MM.1S (cell line): Measurements from ENCODE around the gene LDLRAD4.

Experiments used
- DNase-seq: peaks from one replicate; pipeline ENCODE4 v3.0.0-alpha.2; 2015
- H2AFZ ChIP-seq: fragments of 300-600 bp; sonication (generic); 2 replicates; pipeline ENCODE4 v1.6.0; 2016; ENCODE audit warnings: antibody characterized with exemption, low read length
- H3F3A ChIP-seq: fragments of 300-600 bp; sonication (generic); 2 replicates; pipeline ENCODE4 v1.6.1; 2016; ENCODE audit warnings: mild to moderate bottlenecking, antibody characterized with exemption, low read length, moderate library complexity, mixed read lengths; ENCODE audit not compliant: insufficient read depth
- H3K27ac ChIP-seq: fragments of 300-600 bp; sonication (generic); 2 replicates; pipeline ENCODE4 v1.5.1; 2016; ENCODE audit warnings: mild to moderate bottlenecking, low read length
- H3K27me3 ChIP-seq: fragments of 300-600 bp; sonication (generic); replicated peaks from 2 replicates; pipeline ENCODE4 v1.6.0; 2016; ENCODE audit warnings: low read length; ENCODE audit not compliant: insufficient read depth
- H3K36me3 ChIP-seq: fragments of 300-600 bp; sonication (generic); replicated peaks from 2 replicates; pipeline ENCODE4 v1.6.1; 2016; ENCODE audit warnings: mild to moderate bottlenecking, low read length, mixed read lengths; ENCODE audit not compliant: insufficient read depth
- H3K4me1 ChIP-seq: fragments of 300-600 bp; sonication (generic); 2 replicates; pipeline ENCODE4 v1.6.1; 2016; ENCODE audit warnings: low read length, mixed read lengths
- H3K4me2 ChIP-seq: fragments of 300-600 bp; sonication (generic); 2 replicates; pipeline ENCODE4 v1.6.0; 2016; ENCODE audit warnings: low read depth, low read length
- H3K4me3 ChIP-seq: fragments of 300-600 bp; sonication (generic); 2 replicates; pipeline ENCODE4 v1.5.1; 2016; ENCODE audit warnings: low read length, mixed read lengths
- H3K79me2 ChIP-seq: fragments of 300-600 bp; sonication (generic); 2 replicates; pipeline ENCODE4 v1.6.1; 2016; ENCODE audit warnings: mixed run types, low read length, mixed read lengths
- H3K9ac ChIP-seq: fragments of 300-600 bp; sonication (generic); 2 replicates; pipeline ENCODE4 v1.6.1; 2016; ENCODE audit warnings: low read length, mixed read lengths
- H3K9me2 ChIP-seq: fragments of 300-600 bp; sonication (generic); replicated peaks from 2 replicates; pipeline ENCODE4 v1.6.1; 2016; ENCODE audit warnings: mild to moderate bottlenecking, low read length, mixed read lengths; ENCODE audit not compliant: insufficient read depth
- H3K9me3 ChIP-seq: fragments of 300-600 bp; sonication (generic); replicated peaks from 2 replicates; pipeline ENCODE4 v1.6.1; 2016; ENCODE audit warnings: mild to moderate bottlenecking, low read length, mixed read lengths; ENCODE audit not compliant: insufficient read depth
- H4K20me1 ChIP-seq: fragments of 300-600 bp; sonication (generic); 2 replicates; pipeline ENCODE4 v1.6.1; 2016; ENCODE audit warnings: mild to moderate bottlenecking, low read length, moderate library complexity, mixed read lengths; ENCODE audit not compliant: insufficient read depth
- EZH2 ChIP-seq: fragments of 300-600 bp; sonication (generic); optimal IDR thresholded peaks from 2 replicates; pipeline ENCODE3; 2017; ENCODE audit warnings: low read depth, mild to moderate bottlenecking, antibody characterized with exemption, low read length, mixed read lengths
- EZH2phosphoT487 ChIP-seq: fragments of 300-600 bp; sonication (generic); IDR thresholded peaks from 2 replicates; pipeline ENCODE4 v1.6.1; 2018; ENCODE audit warnings: antibody characterized with exemption, low read length
- TF ChIP-seq, protein P1 (sequence below): fragments of 300-600 bp; sonication (generic); IDR thresholded peaks from 2 replicates; pipeline ENCODE4 v1.5.1; 2016; ENCODE audit warnings: antibody characterized with exemption, low read length, mixed read lengths

Gene LDLRAD4

DNA sequence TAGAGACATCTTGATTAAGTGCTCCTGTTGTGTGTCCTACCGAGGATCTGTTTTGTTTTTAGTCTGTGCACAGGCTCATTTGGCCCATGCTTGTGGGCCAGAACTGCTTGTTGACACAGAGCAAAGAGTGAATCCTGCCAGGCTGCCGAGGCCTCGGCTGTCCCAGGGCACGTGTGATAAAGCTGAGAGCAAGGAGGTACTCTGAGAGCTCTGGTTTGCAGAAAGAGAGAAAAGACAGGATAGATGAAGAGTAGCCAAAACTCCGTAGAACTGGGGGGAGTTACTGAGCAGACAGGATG, 332.7 kb downstream of the LDLRAD4 start:
- H3K9ac ChIP-seq = no peak overlapping the region
- no peaks in the 10 kb centered on the region for H4K20me1 ChIP-seq
- no peaks in the 10 kb centered on the region for H3K9me3 ChIP-seq
- no peak overlapping the region for H3K4me3 ChIP-seq
- no peaks in the 10 kb centered on the region for H3K36me3 ChIP-seq
- no peaks in the 10 kb centered on the region for H3K79me2 ChIP-seq
- H3K4me2 ChIP-seq = no peak overlapping the region
- no peak overlapping the region for H2AFZ ChIP-seq
- no peaks in the 10 kb centered on the region for H3F3A ChIP-seq
- peaks cover 9% of the 10 kb centered on the region for H3K4me1 ChIP-seq
- H3K9me2 ChIP-seq = no peaks in the 10 kb centered on the region
- DNase-seq = no peak
- no peak overlapping the region for H3K27ac ChIP-seq
- TF ChIP-seq EZH2 (no peak), EZH2phosphoT487 (no peak)
- H3K27me3 ChIP-seq = no peaks in the 10 kb centered on the region

DNA sequence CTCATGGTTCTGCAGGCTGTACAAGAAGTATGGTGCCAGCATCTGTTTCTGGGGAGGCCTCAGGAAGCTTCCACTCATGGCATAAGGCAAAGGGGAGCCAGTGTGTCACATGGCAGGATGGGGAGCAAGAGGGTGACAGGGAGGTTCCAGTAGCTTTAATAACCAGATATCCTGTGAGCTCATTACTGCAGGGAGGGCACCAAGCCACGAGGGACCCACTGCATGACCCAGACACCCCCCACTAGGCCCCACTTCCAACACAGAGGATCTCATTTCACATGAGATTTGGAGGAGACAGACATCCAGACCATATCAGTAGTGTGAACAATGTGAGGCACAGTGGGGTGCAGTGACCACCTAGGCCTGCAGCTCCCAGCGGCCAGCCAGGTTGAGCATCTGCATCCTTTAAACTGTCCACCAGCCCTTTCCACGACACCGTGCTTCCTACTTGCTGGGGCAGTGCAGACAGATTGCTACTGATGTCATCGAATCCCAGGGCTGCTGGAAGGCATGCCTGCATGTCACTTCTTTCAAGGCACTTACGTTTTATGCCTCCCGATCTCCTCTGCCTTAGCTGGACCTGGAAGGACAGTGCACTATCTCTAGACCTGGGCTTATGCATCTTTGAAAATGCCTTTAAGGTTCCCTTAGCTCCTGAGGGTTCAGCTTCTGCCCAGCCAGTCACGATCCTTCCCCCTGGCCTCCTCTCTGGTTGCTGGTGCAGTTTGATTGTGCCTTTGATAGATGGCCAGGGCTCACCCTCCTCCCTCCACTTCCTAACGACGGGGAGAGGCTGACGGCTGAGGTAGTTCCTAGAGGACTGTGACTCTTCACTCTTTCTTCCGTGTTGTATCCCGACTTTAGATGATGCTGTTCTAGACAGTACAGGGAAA, 333.5 kb downstream of the LDLRAD4 start:
- H3K79me2 ChIP-seq = no peaks in the 10 kb centered on the region
- no peak overlapping the region for H3K4me2 ChIP-seq
- H3K4me3 ChIP-seq = no peak overlapping the region
- no peaks in the 10 kb centered on the region for H3K36me3 ChIP-seq
- no peaks in the 10 kb centered on the region for H3K9me3 ChIP-seq
- no peaks in the 10 kb centered on the region for H4K20me1 ChIP-seq
- no peak overlapping the region for H3K9ac ChIP-seq
- H3K9me2 ChIP-seq = no peaks in the 10 kb centered on the region
- no peaks in the 10 kb centered on the region for H3F3A ChIP-seq
- H3K4me1 ChIP-seq = peaks cover 9% of the 10 kb centered on the region
- TF ChIP-seq EZH2phosphoT487 = no peak
- TF ChIP-seq, protein P1, sequence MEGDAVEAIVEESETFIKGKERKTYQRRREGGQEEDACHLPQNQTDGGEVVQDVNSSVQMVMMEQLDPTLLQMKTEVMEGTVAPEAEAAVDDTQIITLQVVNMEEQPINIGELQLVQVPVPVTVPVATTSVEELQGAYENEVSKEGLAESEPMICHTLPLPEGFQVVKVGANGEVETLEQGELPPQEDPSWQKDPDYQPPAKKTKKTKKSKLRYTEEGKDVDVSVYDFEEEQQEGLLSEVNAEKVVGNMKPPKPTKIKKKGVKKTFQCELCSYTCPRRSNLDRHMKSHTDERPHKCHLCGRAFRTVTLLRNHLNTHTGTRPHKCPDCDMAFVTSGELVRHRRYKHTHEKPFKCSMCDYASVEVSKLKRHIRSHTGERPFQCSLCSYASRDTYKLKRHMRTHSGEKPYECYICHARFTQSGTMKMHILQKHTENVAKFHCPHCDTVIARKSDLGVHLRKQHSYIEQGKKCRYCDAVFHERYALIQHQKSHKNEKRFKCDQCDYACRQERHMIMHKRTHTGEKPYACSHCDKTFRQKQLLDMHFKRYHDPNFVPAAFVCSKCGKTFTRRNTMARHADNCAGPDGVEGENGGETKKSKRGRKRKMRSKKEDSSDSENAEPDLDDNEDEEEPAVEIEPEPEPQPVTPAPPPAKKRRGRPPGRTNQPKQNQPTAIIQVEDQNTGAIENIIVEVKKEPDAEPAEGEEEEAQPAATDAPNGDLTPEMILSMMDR = no peak
- TF ChIP-seq EZH2 = no peak
- DNase-seq = no peak
- H2AFZ ChIP-seq = no peak overlapping the region
- no peak overlapping the region for H3K27ac ChIP-seq
- no peaks in the 10 kb centered on the region for H3K27me3 ChIP-seq

DNA sequence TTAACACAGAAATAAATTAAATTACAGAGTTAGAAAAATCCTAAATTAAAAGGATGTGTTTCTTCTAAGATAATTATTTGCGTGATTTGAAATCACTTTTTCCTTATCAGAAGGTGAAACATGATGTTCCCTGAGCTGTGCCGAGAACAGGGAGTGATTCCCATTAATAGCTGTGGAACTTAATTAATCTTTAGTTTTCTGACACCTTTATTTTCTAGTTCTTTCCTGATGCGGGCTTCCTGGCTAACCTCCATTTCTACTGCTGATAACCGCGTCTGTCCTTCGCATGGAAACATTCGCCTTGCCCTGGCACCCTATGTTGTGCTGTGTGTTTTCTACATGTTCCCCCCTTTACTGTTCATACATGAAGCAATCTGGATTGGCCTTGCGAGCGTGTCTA, 334.9 kb downstream of the LDLRAD4 start:
- Histone ChIP-seq H3K9me3 (no peaks in the 10 kb centered on the region), H3F3A (no peaks in the 10 kb centered on the region), H3K4me2 (no peak overlapping the region), H3K9me2 (no peaks in the 10 kb centered on the region), H3K9ac (no peak overlapping the region), H2AFZ (no peak overlapping the region), H3K79me2 (no peaks in the 10 kb centered on the region), H3K27me3 (no peaks in the 10 kb centered on the region), H4K20me1 (no peaks in the 10 kb centered on the region), H3K36me3 (no peaks in the 10 kb centered on the region), H3K27ac (no peak overlapping the region), H3K4me3 (no peak overlapping the region), H3K4me1 (peaks cover 9% of the 10 kb centered on the region)
- TF ChIP-seq, protein P1 = no peak
- TF ChIP-seq EZH2 (no peak), EZH2phosphoT487 (no peak)
- DNase-seq = no peak

DNA sequence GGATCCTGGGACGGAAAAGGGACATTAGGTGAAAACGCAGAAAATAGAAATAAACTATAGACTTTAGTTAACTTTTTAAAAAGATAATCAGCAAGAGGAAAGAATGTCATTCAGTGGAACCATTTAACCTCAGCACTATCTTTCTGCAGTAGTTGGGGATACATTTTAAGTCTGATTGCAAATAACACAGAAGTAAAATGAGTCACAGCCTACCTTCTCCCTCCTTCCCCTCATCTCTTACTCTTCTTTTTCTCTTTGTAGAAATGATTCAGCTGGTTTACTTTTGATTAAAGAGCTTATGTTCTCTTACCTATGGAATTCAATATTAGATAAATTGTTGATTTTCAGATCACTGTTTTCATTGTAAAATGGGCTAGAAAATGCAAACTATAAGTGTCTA, 336.6 kb downstream of the LDLRAD4 start:
- Histone ChIP-seq H3K79me2 (no peaks in the 10 kb centered on the region), H3K9me2 (no peaks in the 10 kb centered on the region), H3K4me2 (no peak overlapping the region), H3K36me3 (no peaks in the 10 kb centered on the region), H2AFZ (no peak overlapping the region), H3K4me1 (no peaks in the 10 kb centered on the region), H4K20me1 (no peaks in the 10 kb centered on the region), H3K9me3 (no peaks in the 10 kb centered on the region), H3F3A (no peaks in the 10 kb centered on the region), H3K27ac (no peak overlapping the region), H3K9ac (no peak overlapping the region), H3K4me3 (no peak overlapping the region), H3K27me3 (no peaks in the 10 kb centered on the region)
- no peak for DNase-seq
- TF ChIP-seq EZH2 (no peak), EZH2phosphoT487 (no peak)
- TF ChIP-seq, protein P1 = no peak
